Mesendoderm (in vitro differentiated cells): ENCODE data around the gene MFN1.
"Not testable (repeated sequence)": the region's sequence is repeated elsewhere in the genome, so short reads cannot be mapped to it uniquely, and the experiment has no call there.

Source experiments
- DNase-seq: peaks from one replicate; pipeline ENCODE4 v3.0.0; 2013
- H2AK5ac ChIP-seq: 2 replicates; pipeline ENCODE4 v1.6.1; 2013; ENCODE audit warnings: low read length, inconsistent platforms
- H2BK120ac ChIP-seq: 2 replicates; pipeline ENCODE4 v1.6.1; 2013; ENCODE audit warnings: low read depth, mild to moderate bottlenecking, low read length, moderate library complexity, mixed read lengths
- H2BK15ac ChIP-seq: replicated peaks from 2 replicates; pipeline ENCODE4 v1.6.1; 2013; ENCODE audit warnings: low read depth, mild to moderate bottlenecking, moderate library complexity
- H2BK5ac ChIP-seq: 2 replicates; pipeline ENCODE4 v1.6.1; 2013; ENCODE audit warnings: low read length, inconsistent platforms
- H3K18ac ChIP-seq: 2 replicates; pipeline ENCODE4 v1.6.1; 2013; ENCODE audit warnings: mild to moderate bottlenecking, low read length, mixed read lengths
- H3K23ac ChIP-seq: one replicate; pipeline ENCODE4 v1.6.1; 2013; ENCODE audit warnings: low read length
- H3K27ac ChIP-seq: 2 replicates; pipeline ENCODE4 v1.5.1; 2013; ENCODE audit warnings: low read depth, mild to moderate bottlenecking, inconsistent platforms, low read length, moderate library complexity
- H3K27me3 ChIP-seq: 2 replicates; pipeline ENCODE4 v1.6.1; 2013; ENCODE audit warnings: low read length, control low read depth, mild to moderate bottlenecking, inconsistent platforms; ENCODE audit not compliant: insufficient read depth, poor library complexity
- H3K36me3 ChIP-seq: 2 replicates; pipeline ENCODE4 v1.6.1; 2013; ENCODE audit warnings: low read length, inconsistent platforms; ENCODE audit not compliant: control insufficient read depth, insufficient read depth
- H3K4ac ChIP-seq: one replicate; pipeline ENCODE4 v1.6.1; 2013; ENCODE audit warnings: low read depth, mild to moderate bottlenecking, low read length, moderate library complexity
- H3K4me1 ChIP-seq: 2 replicates; pipeline ENCODE4 v1.6.1; 2013; ENCODE audit warnings: low read depth, low read length, inconsistent platforms; ENCODE audit not compliant: control insufficient read depth
- H3K4me2 ChIP-seq: 2 replicates; pipeline ENCODE4 v1.6.1; 2013; ENCODE audit warnings: low read length
- H3K4me3 ChIP-seq: 2 replicates; pipeline ENCODE4 v1.5.1; 2013; ENCODE audit warnings: mild to moderate bottlenecking, low read length
- H3K56ac ChIP-seq: one replicate; pipeline ENCODE4 v1.6.1; 2013; ENCODE audit warnings: low read length
- H3K79me1 ChIP-seq: 2 replicates; pipeline ENCODE4 v1.6.1; 2013; ENCODE audit warnings: low read length, inconsistent platforms
- H3K79me2 ChIP-seq: 2 replicates; pipeline ENCODE4 v1.6.1; 2013; ENCODE audit warnings: mild to moderate bottlenecking, low read length; ENCODE audit not compliant: control insufficient read depth, insufficient read depth
- H3K9ac ChIP-seq: 2 replicates; pipeline ENCODE4 v1.6.1; 2013; ENCODE audit warnings: low read length, inconsistent platforms
- H4K5ac ChIP-seq: one replicate; pipeline ENCODE4 v1.6.1; 2013; ENCODE audit warnings: low read length
- H4K8ac ChIP-seq: one replicate; pipeline ENCODE4 v1.6.1; 2013; ENCODE audit warnings: low read depth, mild to moderate bottlenecking, control low read depth, low read length, moderate library complexity
- WGBS: extraction: QIAGEN DNeasy Blood & Tissue Kit; methylation state at CpG from one replicate; pipeline ENCODE4 v1.1.7; 2013; ENCODE audit warnings: low lambda C conversion rate, missing lambda C conversion rate; ENCODE audit not compliant: insufficient coverage; ENCODE audit errors: extremely low coverage; 5-methylcytosine and 5-hydroxymethylcytosine counted together

MFN1 gene

DNA sequence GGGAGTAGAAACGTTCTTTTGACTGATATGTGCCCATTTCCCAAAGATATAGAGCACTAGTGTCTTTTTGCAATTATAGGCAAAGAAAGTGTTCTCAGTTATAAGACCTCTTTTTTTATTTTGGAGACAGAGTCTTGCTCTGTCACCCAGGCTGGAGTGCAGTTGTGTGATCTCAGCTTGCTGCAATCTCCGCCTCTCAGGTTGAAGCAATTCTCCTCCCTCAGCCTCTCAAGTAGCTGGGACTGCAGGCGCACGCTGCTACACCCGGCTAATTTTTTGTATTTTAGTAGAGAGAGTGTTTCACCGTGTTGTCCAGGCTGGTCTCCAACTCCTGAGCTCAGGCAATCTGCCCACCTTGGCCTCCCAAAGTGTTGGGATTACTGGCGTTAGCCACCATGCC lies 45.4 kb upstream of the MFN1 start:
- DNase-seq = no peak
- Histone ChIP-seq H4K5ac (no peak overlapping the region), H2BK120ac (no peak overlapping the region), H3K4me1 (no peaks in the 10 kb centered on the region), H3K4me3 (no peak overlapping the region), H3K4ac (no peak overlapping the region), H3K9ac (no peak overlapping the region), H3K18ac (no peak overlapping the region), H3K4me2 (no peak overlapping the region), H2AK5ac (no peak overlapping the region), H3K79me2 (no peaks in the 10 kb centered on the region), H3K79me1 (no peaks in the 10 kb centered on the region), H3K56ac (no peak overlapping the region), H4K8ac (no peak overlapping the region), H3K27ac (no peak overlapping the region), H2BK15ac (no peak overlapping the region), H3K36me3 (no peaks in the 10 kb centered on the region), H2BK5ac (no peak overlapping the region), H3K27me3 (no peaks in the 10 kb centered on the region), H3K23ac (no peak overlapping the region)
- WGBS = no CpG with 5 or more reads among the region's 7 CpGs

- Histone ChIP-seq H3K4me1 (no peaks in the 10 kb centered on the region), H3K36me3 (no peaks in the 10 kb centered on the region), H2BK5ac (no peak overlapping the region), H3K27me3 (no peaks in the 10 kb centered on the region), H3K27ac (no peak overlapping the region), H2AK5ac (no peak overlapping the region), H2BK15ac (no peak overlapping the region), H3K4me3 (no peak overlapping the region), H2BK120ac (no peak overlapping the region), H3K4ac (no peak overlapping the region), H3K23ac (no peak overlapping the region), H3K4me2 (no peak overlapping the region), H3K18ac (no peak overlapping the region), H3K79me2 (no peaks in the 10 kb centered on the region), H4K8ac (no peak overlapping the region), H3K56ac (no peak overlapping the region), H4K5ac (no peak overlapping the region), H3K79me1 (no peaks in the 10 kb centered on the region), H3K9ac (no peak overlapping the region)
- DNase-seq = no peak
- WGBS = no CpG with 5 or more reads among the region's 2 CpGs
These were observed 42.9 kb upstream of the MFN1 start for GRCh38 chr3:179304605-179305004.

- H3K18ac ChIP-seq, H3K79me1 ChIP-seq, DNase-seq, H2BK5ac ChIP-seq, H2AK5ac ChIP-seq, H3K79me2 ChIP-seq, H3K36me3 ChIP-seq, H3K23ac ChIP-seq, H3K4me1 ChIP-seq, H3K4me2 ChIP-seq, H2BK120ac ChIP-seq, H2BK15ac ChIP-seq, H3K4me3 ChIP-seq, H4K5ac ChIP-seq, H3K56ac ChIP-seq, H3K27me3 ChIP-seq, H3K4ac ChIP-seq, H4K8ac ChIP-seq, H3K27ac ChIP-seq, H3K9ac ChIP-seq: not testable (repeated sequence)
- no CpG with 5 or more reads among the region's 2 CpGs for whole genome bisulfite sequencing
These were observed 40.1 kb upstream of the MFN1 start for GRCh38 chr3:179307362-179307761.

DNA sequence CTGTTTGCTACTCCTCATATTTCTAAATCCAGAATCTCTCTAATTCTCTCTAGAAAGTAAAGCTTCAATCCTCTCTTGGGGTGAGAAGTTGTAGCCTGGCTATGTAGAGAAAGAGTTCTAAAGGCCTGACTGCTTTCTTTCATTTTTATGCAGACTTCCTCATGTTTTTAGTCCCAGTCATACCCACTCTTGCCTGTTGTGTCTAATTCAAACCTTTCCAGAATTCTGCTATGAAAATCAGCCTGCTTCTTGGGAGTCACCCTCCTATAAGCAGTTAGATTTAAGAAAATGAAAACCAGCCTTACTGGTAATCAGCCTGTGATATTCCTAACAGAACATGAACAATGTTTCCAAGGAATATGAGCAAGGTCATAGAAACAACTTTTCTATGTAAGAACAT lies 39.5 kb upstream of the MFN1 start:
- no peak overlapping the region for H3K27ac ChIP-seq
- H3K4me3 ChIP-seq = no peak overlapping the region
- no peaks in the 10 kb centered on the region for H3K27me3 ChIP-seq
- no peak overlapping the region for H4K8ac ChIP-seq
- no peak overlapping the region for H4K5ac ChIP-seq
- no peak overlapping the region for H2BK15ac ChIP-seq
- no peak overlapping the region for H3K4ac ChIP-seq
- H3K79me2 ChIP-seq = no peaks in the 10 kb centered on the region
- no peak overlapping the region for H3K9ac ChIP-seq
- H2BK120ac ChIP-seq = no peak overlapping the region
- no peak overlapping the region for H3K18ac ChIP-seq
- no peak overlapping the region for H2BK5ac ChIP-seq
- DNase-seq = no peak
- H3K56ac ChIP-seq = no peak overlapping the region
- no peak overlapping the region for H2AK5ac ChIP-seq
- no peaks in the 10 kb centered on the region for H3K79me1 ChIP-seq
- no peaks in the 10 kb centered on the region for H3K36me3 ChIP-seq
- H3K4me1 ChIP-seq = no peaks in the 10 kb centered on the region
- H3K23ac ChIP-seq = no peak overlapping the region
- no peak overlapping the region for H3K4me2 ChIP-seq

GRCh38 chr3:179309225-179310078 lies 38.1 kb upstream of the MFN1 start:
- no CpG with 5 or more reads among the region's 1 CpG for WGBS
- Histone ChIP-seq H2BK120ac (no peak overlapping the region), H2BK5ac (no peak overlapping the region), H3K56ac (no peak overlapping the region), H3K23ac (no peak overlapping the region), H2AK5ac (no peak overlapping the region), H3K27ac (no peak overlapping the region), H3K9ac (no peak overlapping the region), H3K4me1 (no peaks in the 10 kb centered on the region), H2BK15ac (no peak overlapping the region), H3K18ac (no peak overlapping the region), H4K8ac (no peak overlapping the region), H4K5ac (no peak overlapping the region), H3K79me1 (no peaks in the 10 kb centered on the region), H3K36me3 (no peaks in the 10 kb centered on the region), H3K79me2 (no peaks in the 10 kb centered on the region), H3K4me3 (no peak overlapping the region), H3K4ac (no peak overlapping the region), H3K27me3 (no peaks in the 10 kb centered on the region), H3K4me2 (no peak overlapping the region)
- no peak for DNase-seq

DNA sequence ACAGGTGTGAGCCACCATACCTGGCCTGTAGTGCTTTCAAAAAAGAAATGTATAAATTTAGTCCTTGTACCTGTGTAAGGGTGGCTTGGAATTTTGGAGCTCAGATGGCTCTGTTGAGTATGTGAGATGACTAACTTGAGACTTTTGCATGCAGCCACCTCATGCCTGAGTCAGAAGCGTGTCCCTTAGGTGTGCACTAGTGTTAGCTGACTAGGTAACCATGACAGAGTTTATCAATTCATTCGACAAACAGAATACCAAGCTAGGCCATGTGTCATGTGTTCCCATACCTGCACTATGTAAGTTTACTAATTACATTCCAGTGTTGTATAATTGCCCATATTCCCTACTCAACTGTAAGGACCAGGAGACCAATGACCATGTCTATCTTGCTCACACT lies 28.6 kb upstream of the MFN1 start:
- Histone ChIP-seq H2BK15ac (no peak overlapping the region), H3K23ac (no peak overlapping the region), H3K9ac (no peak overlapping the region), H3K36me3 (no peaks in the 10 kb centered on the region), H3K4me1 (no peaks in the 10 kb centered on the region), H2AK5ac (no peak overlapping the region), H4K8ac (no peak overlapping the region), H3K27ac (no peak overlapping the region), H3K27me3 (no peaks in the 10 kb centered on the region), H2BK5ac (no peak overlapping the region), H3K4ac (no peak overlapping the region), H3K79me1 (no peaks in the 10 kb centered on the region), H3K18ac (no peak overlapping the region), H4K5ac (no peak overlapping the region), H2BK120ac (no peak overlapping the region), H3K56ac (no peak overlapping the region), H3K79me2 (peaks cover 6% of the 10 kb centered on the region), H3K4me2 (no peak overlapping the region), H3K4me3 (no peak overlapping the region)
- no peak for DNase-seq
- WGBS = no CpG with 5 or more reads among the region's 2 CpGs
